GM12878 (cell line): ENCODE measurements around the gene GNAL. TPM values are rescaled to one million over a fixed set of nuclear protein-coding genes. Genes with fewer than 3 reads are reported as not detected.
A peak's percentile ranks its signal among the peaks of the same experiment; 100 is the strongest.
"Not testable (repeated sequence)": the region's sequence is repeated elsewhere in the genome, so short reads cannot be mapped to it uniquely, and the experiment has no call there.

Experiments
- ATAC-seq: fragments of 200-7000 bp; cut with Tn5 transposase; 3 replicates; pipeline ENCODE4 v1.9.1; 2020; ENCODE audit warnings: mild to moderate bottlenecking, moderate library complexity
- BruUV-seq: library from RNA; stranded (reverse); fragments of 400-500 nt; replicated peaks from 2 replicates; lab custom pipeline; 2021; lab: Mats Ljungman, UMichigan
- CTCF ChIA-PET: fragments of 300-600 bp; sonication (Branson Sonifier 250); formaldehyde crosslinking; extraction: SDS; loops from one replicate; lab custom pipeline; 2021; ENCODE audit warnings: inconsistent platforms; lab: Yijun Ruan, JAX
- POLR2A ChIA-PET: fragments of 350-600 bp; formaldehyde crosslinking; extraction: SDS; loops from one replicate; lab custom pipeline; 2021; ENCODE audit warnings: inconsistent platforms; lab: Charles Lee
- RAD21 ChIA-PET: fragments of 300-600 bp; sonication (Branson Sonifier 250); formaldehyde crosslinking; loops from one replicate; lab custom pipeline; 2023; ENCODE audit warnings: antibody characterized with exemption; ENCODE audit not compliant: unreplicated experiment; lab: Charles Lee
- SMC1A ChIA-PET: fragments of 300-600 bp; sonication (Branson Sonifier 250); formaldehyde crosslinking; loops from one replicate; lab custom pipeline; 2023; ENCODE audit not compliant: unreplicated experiment, uncharacterized antibody; lab: Charles Lee
- DNase-seq: peaks from one replicate; pipeline ENCODE4 v3.0.0-alpha.2; 2011; ENCODE audit warnings: low read depth, low spot score
- FAIRE-seq: peaks from 3 replicates; lab custom pipeline; 2011; peaks lifted over from hg19 to GRCh38; lab: Jason Lieb, UNC
- H2AFZ ChIP-seq: 2 replicates; pipeline ENCODE4 v1.6.0; 2011; ENCODE audit warnings: low read depth, low read length, control low read depth; ENCODE audit not compliant: control insufficient read depth
- H3K27ac ChIP-seq: 2 replicates; pipeline ENCODE4 v1.5.1; 2011; ENCODE audit warnings: control low read depth; ENCODE audit not compliant: control insufficient read depth, insufficient read depth
- H3K27me3 ChIP-seq, 2 experiments: replicated peaks in 1 of 2; 2 replicates each; pipeline versions ENCODE4 v1.6.0 to v1.6.1; 2011; ENCODE audit warnings: low read length in 1 of 2; ENCODE audit not compliant: control insufficient read depth in 2 of 2, insufficient read depth in 2 of 2
- H3K36me3 ChIP-seq, 2 experiments: 2 replicates each; pipeline ENCODE4 v1.5.1; 2011; ENCODE audit warnings: low read length in 1 of 2; ENCODE audit not compliant: control insufficient read depth in 2 of 2, insufficient read depth in 2 of 2
- H3K4me1 ChIP-seq: 2 replicates; pipeline ENCODE4 v1.6.1; 2011; ENCODE audit warnings: mild to moderate bottlenecking, low read length, moderate library complexity, mixed read lengths; ENCODE audit not compliant: control insufficient read depth, insufficient read depth
- H3K4me2 ChIP-seq: 2 replicates; pipeline ENCODE4 v1.6.0; 2011; ENCODE audit warnings: control low read depth; ENCODE audit not compliant: control insufficient read depth, insufficient read depth
- H3K4me3 ChIP-seq: fragments of 200-600 bp; sonication (generic); 2 replicates; pipeline ENCODE4 v1.5.1; 2016
- H3K79me2 ChIP-seq: 2 replicates; pipeline ENCODE4 v1.6.0; 2011; ENCODE audit warnings: low read length; ENCODE audit not compliant: control insufficient read depth, insufficient read depth
- H3K9ac ChIP-seq: 2 replicates; pipeline ENCODE4 v1.8.0; 2011; ENCODE audit warnings: low read length, control low read depth, mixed read lengths; ENCODE audit not compliant: control insufficient read depth, insufficient read depth
- H3K9me3 ChIP-seq: replicated peaks from 3 replicates; pipeline ENCODE4 v1.5.1; 2011; ENCODE audit warnings: mild to moderate bottlenecking, low read length; ENCODE audit not compliant: control insufficient read depth, insufficient read depth
- H4K20me1 ChIP-seq: 2 replicates; pipeline ENCODE4 v1.6.0; 2011; ENCODE audit not compliant: control insufficient read depth, insufficient read depth
- SUZ12 ChIP-seq: fragments of 200-600 bp; sonication (generic); IDR thresholded peaks from one replicate; pipeline ENCODE4 v1.6.1; 2018; ENCODE audit warnings: antibody characterized with exemption, mild to moderate bottlenecking; ENCODE audit not compliant: unreplicated experiment
- ZSCAN29 ChIP-seq: fragments of 450-650 bp; IDR thresholded peaks from 2 replicates; pipeline ENCODE4 v1.6.1; 2017; ENCODE audit warnings: mild to moderate bottlenecking, moderate library complexity
- WGBS: methylation state at CpG from one replicate; pipeline ENCODE4 v1.1.6; 2016; ENCODE audit warnings: low lambda C conversion rate; ENCODE audit not compliant: insufficient replicate concordance, insufficient coverage; ENCODE audit errors: missing lambda C conversion rate; 5-methylcytosine and 5-hydroxymethylcytosine counted together
- in situ Hi-C: fragments of 300-500 bp; cut with MboI; formaldehyde crosslinking; loops from 9 replicates; pipeline ENCODE4 v1.14.3; 2018; ENCODE audit warnings: mixed read lengths
- intact Hi-C: fragments of 100-400 bp; cut with micrococcal nuclease; formaldehyde crosslinking; loops from one replicate; pipeline ENCODE4 v1.14.2; 2022; ENCODE audit not compliant: unreplicated experiment
- polyA plus RNA-seq, 11 experiments: library from polyadenylated mRNA; depleted of rRNA in 4 of 11; unstranded in 6 of 11; stranded (reverse) in 5 of 11; fragments of >200 nt; fragmentation: Nextera tagmentation in 4 of 11; fragmentation: Illumina TruSeq in 1 of 11; extraction: Ambion mirVana in 4 of 11; extraction: Trizol in 1 of 11; gene quantifications; 1 replicate in 1 of 11; 2 replicates in 10 of 11; pipeline versions ENCODE4 v1.2.1 to v1.2.3, GENCODE V29; 2011 to 2016; ENCODE audit warnings: inconsistent platforms in 2 of 11, missing spikeins in 2 of 11, low read depth in 1 of 11
- total RNA-seq, 4 experiments: library from RNA; depleted of rRNA in 3 of 4; stranded (reverse); fragments of >200 nt in 3 of 4; fragmentation: Illumina TruSeq in 1 of 4; extraction: Trizol in 1 of 4; gene quantifications; 2 replicates each; pipeline versions ENCODE4 v1.2.1 to v1.2.3, GENCODE V29; 2013 to 2021

GNAL gene
- total and polyA plus RNA-seq, 10 of the 15 experiments (the other 5 are each of a cell fraction or from before 2014, with no cell fraction given): 0.02 to 0.39 (median 0.05) TPM; not detected in 5

GRCh38 chr18:11689669-11690565 is 853 bp downstream of the GNAL start:
- peak; percentile 50 for ATAC-seq
- H3K27me3 ChIP-seq: peaks cover 3% of the 10 kb centered on the region in 2 experiments; a peak in 3 of 4 replicates
- SMC1A ChIA-PET: interaction anchor here (1.3 kb wide), 1 partner anchor 16 kb away, joined by 3 read pairs; no protein-coding TSS in a partner anchor

DNA sequence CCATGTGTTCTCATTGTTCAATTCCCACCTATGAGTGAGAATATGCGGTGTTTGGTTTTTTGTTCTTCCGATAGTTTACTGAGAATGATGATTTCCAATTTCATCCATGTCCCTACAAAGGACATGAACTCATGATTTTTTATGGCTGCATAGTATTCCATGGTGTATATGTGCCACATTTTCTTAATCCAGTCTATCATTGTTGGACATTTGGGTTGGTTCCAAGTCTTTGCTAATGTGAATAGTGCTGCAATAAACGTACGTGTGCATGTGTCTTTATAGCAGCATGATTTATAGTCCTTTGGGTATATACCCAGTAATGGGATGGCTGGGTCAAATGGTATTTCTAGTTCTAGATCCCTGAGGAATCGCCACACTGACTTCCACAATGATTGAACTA is 1.6 kb downstream of the GNAL start:
- H2AFZ ChIP-seq, H3K4me3 ChIP-seq, H3K9ac ChIP-seq, H3K4me2 ChIP-seq, H3K4me1 ChIP-seq, H3K9me3 ChIP-seq, in situ Hi-C loops, CTCF ChIA-PET, H3K27ac ChIP-seq, DNase-seq, SMC1A ChIA-PET, intact Hi-C loops, FAIRE-seq, H3K79me2 ChIP-seq, BruUV-seq, POLR2A ChIA-PET, ATAC-seq, H3K36me3 ChIP-seq, H4K20me1 ChIP-seq, RAD21 ChIA-PET, H3K27me3 ChIP-seq: not testable (repeated sequence)
- 83% methylated on average over 2 of the region's 5 CpGs for WGBS

More at GRCh38 chr18:11689669-11690565, 853 bp downstream of the GNAL start:
- H4K20me1 ChIP-seq: no peaks in the 10 kb centered on the region
- in situ Hi-C loops (no loop called here), intact Hi-C loops (no loop called here)
- H3K36me3 ChIP-seq: no peaks in the 10 kb centered on the region
- H3K27ac ChIP-seq: no peak overlapping the region
- BruUV-seq: no TSS peak
- H3K4me1 ChIP-seq: no peaks in the 10 kb centered on the region
- H3K4me2 ChIP-seq: peak overlapping the region; percentile 71
- DNase-seq (no peak), FAIRE-seq (no peak)
- H2AFZ ChIP-seq: peak overlapping the region; percentile 37
- no peak overlapping the region for H3K9ac ChIP-seq
- POLR2A ChIA-PET: no interaction called here
- TF ChIP-seq SUZ12 (peak; percentile 93), ZSCAN29 (no peak)
- peak overlapping the region; percentile 47; the same call in 1 of the 2 replicates for H3K4me3 ChIP-seq
- 4% methylated on average over 27 of the region's 72 CpGs for WGBS
- RAD21 ChIA-PET: no interaction called here
- CTCF ChIA-PET: no interaction called here
- H3K79me2 ChIP-seq: no peaks in the 10 kb centered on the region
- H3K9me3 ChIP-seq: no peaks in the 10 kb centered on the region; the same call in 2 of the 3 replicates
